MM.1S (cell line): ENCODE measurements around the gene BIRC7.

Source experiments
- DNase-seq: peaks from one replicate; pipeline ENCODE4 v3.0.0-alpha.2; 2015
- H2AFZ ChIP-seq: fragments of 300-600 bp; sonication (generic); 2 replicates; pipeline ENCODE4 v1.6.0; 2016; ENCODE audit warnings: antibody characterized with exemption, low read length
- H3F3A ChIP-seq: fragments of 300-600 bp; sonication (generic); 2 replicates; pipeline ENCODE4 v1.6.1; 2016; ENCODE audit warnings: mild to moderate bottlenecking, antibody characterized with exemption, low read length, moderate library complexity, mixed read lengths; ENCODE audit not compliant: insufficient read depth
- H3K27ac ChIP-seq: fragments of 300-600 bp; sonication (generic); 2 replicates; pipeline ENCODE4 v1.5.1; 2016; ENCODE audit warnings: mild to moderate bottlenecking, low read length
- H3K27me3 ChIP-seq: fragments of 300-600 bp; sonication (generic); replicated peaks from 2 replicates; pipeline ENCODE4 v1.6.0; 2016; ENCODE audit warnings: low read length; ENCODE audit not compliant: insufficient read depth
- H3K36me3 ChIP-seq: fragments of 300-600 bp; sonication (generic); replicated peaks from 2 replicates; pipeline ENCODE4 v1.6.1; 2016; ENCODE audit warnings: mild to moderate bottlenecking, low read length, mixed read lengths; ENCODE audit not compliant: insufficient read depth
- H3K4me1 ChIP-seq: fragments of 300-600 bp; sonication (generic); 2 replicates; pipeline ENCODE4 v1.6.1; 2016; ENCODE audit warnings: low read length, mixed read lengths
- H3K4me2 ChIP-seq: fragments of 300-600 bp; sonication (generic); 2 replicates; pipeline ENCODE4 v1.6.0; 2016; ENCODE audit warnings: low read depth, low read length
- H3K4me3 ChIP-seq: fragments of 300-600 bp; sonication (generic); 2 replicates; pipeline ENCODE4 v1.5.1; 2016; ENCODE audit warnings: low read length, mixed read lengths
- H3K79me2 ChIP-seq: fragments of 300-600 bp; sonication (generic); 2 replicates; pipeline ENCODE4 v1.6.1; 2016; ENCODE audit warnings: mixed run types, low read length, mixed read lengths
- H3K9ac ChIP-seq: fragments of 300-600 bp; sonication (generic); 2 replicates; pipeline ENCODE4 v1.6.1; 2016; ENCODE audit warnings: low read length, mixed read lengths
- H3K9me2 ChIP-seq: fragments of 300-600 bp; sonication (generic); replicated peaks from 2 replicates; pipeline ENCODE4 v1.6.1; 2016; ENCODE audit warnings: mild to moderate bottlenecking, low read length, mixed read lengths; ENCODE audit not compliant: insufficient read depth
- H3K9me3 ChIP-seq: fragments of 300-600 bp; sonication (generic); replicated peaks from 2 replicates; pipeline ENCODE4 v1.6.1; 2016; ENCODE audit warnings: mild to moderate bottlenecking, low read length, mixed read lengths; ENCODE audit not compliant: insufficient read depth
- H4K20me1 ChIP-seq: fragments of 300-600 bp; sonication (generic); 2 replicates; pipeline ENCODE4 v1.6.1; 2016; ENCODE audit warnings: mild to moderate bottlenecking, low read length, moderate library complexity, mixed read lengths; ENCODE audit not compliant: insufficient read depth
- CTCF ChIP-seq: fragments of 300-600 bp; sonication (generic); IDR thresholded peaks from 2 replicates; pipeline ENCODE4 v1.5.1; 2016; ENCODE audit warnings: antibody characterized with exemption, low read length, mixed read lengths
- EZH2 ChIP-seq: fragments of 300-600 bp; sonication (generic); optimal IDR thresholded peaks from 2 replicates; pipeline ENCODE3; 2017; ENCODE audit warnings: low read depth, mild to moderate bottlenecking, antibody characterized with exemption, low read length, mixed read lengths
- EZH2phosphoT487 ChIP-seq: fragments of 300-600 bp; sonication (generic); IDR thresholded peaks from 2 replicates; pipeline ENCODE4 v1.6.1; 2018; ENCODE audit warnings: antibody characterized with exemption, low read length

Gene BIRC7

GRCh38 chr20:63284544-63284949, 48.8 kb downstream of the BIRC7 start:
- Histone ChIP-seq H3K36me3 (no peaks in the 10 kb centered on the region), H2AFZ (no peak overlapping the region), H3K79me2 (no peaks in the 10 kb centered on the region), H3K27ac (no peak overlapping the region), H3K9ac (no peak overlapping the region), H4K20me1 (no peaks in the 10 kb centered on the region), H3K27me3 (no peaks in the 10 kb centered on the region), H3F3A (no peaks in the 10 kb centered on the region), H3K4me2 (no peak overlapping the region), H3K9me2 (no peaks in the 10 kb centered on the region), H3K9me3 (no peaks in the 10 kb centered on the region), H3K4me1 (no peaks in the 10 kb centered on the region), H3K4me3 (no peak overlapping the region)
- TF ChIP-seq EZH2phosphoT487 = no peak
- TF ChIP-seq CTCF = no peak
- no peak for TF ChIP-seq EZH2
- DNase-seq = no peak

GRCh38 chr20:63284981-63285524, 49.3 kb downstream of the BIRC7 start:
- no peak overlapping the region for H3K27ac ChIP-seq
- H4K20me1 ChIP-seq = no peaks in the 10 kb centered on the region
- TF ChIP-seq EZH2 (no peak), CTCF (no peak), EZH2phosphoT487 (no peak)
- no peak overlapping the region for H3K4me2 ChIP-seq
- no peaks in the 10 kb centered on the region for H3K4me1 ChIP-seq
- no peaks in the 10 kb centered on the region for H3K9me2 ChIP-seq
- H3K27me3 ChIP-seq = no peaks in the 10 kb centered on the region
- no peaks in the 10 kb centered on the region for H3K79me2 ChIP-seq
- no peaks in the 10 kb centered on the region for H3K9me3 ChIP-seq
- no peaks in the 10 kb centered on the region for H3K36me3 ChIP-seq
- no peak for DNase-seq
- no peak overlapping the region for H2AFZ ChIP-seq
- H3K4me3 ChIP-seq = no peak overlapping the region
- H3K9ac ChIP-seq = no peak overlapping the region
- no peaks in the 10 kb centered on the region for H3F3A ChIP-seq

- no peaks in the 10 kb centered on the region for H3K9me2 ChIP-seq
- H3K4me3 ChIP-seq = no peak overlapping the region
- TF ChIP-seq CTCF = no peak
- no peak for TF ChIP-seq EZH2
- TF ChIP-seq EZH2phosphoT487 = no peak
- no peaks in the 10 kb centered on the region for H3F3A ChIP-seq
- no peak overlapping the region for H3K27ac ChIP-seq
- H3K4me2 ChIP-seq = no peak overlapping the region
- no peaks in the 10 kb centered on the region for H3K9me3 ChIP-seq
- H3K9ac ChIP-seq = no peak overlapping the region
- H2AFZ ChIP-seq = no peak overlapping the region
- H3K4me1 ChIP-seq = no peaks in the 10 kb centered on the region
- H3K36me3 ChIP-seq = no peaks in the 10 kb centered on the region
- H3K79me2 ChIP-seq = no peaks in the 10 kb centered on the region
- H4K20me1 ChIP-seq = no peaks in the 10 kb centered on the region
- H3K27me3 ChIP-seq = no peaks in the 10 kb centered on the region
- DNase-seq = no peak
Measured at GRCh38 chr20:63285636-63286615, 50.2 kb downstream of the BIRC7 start.
